SK-N-MC (cell line): ENCODE results near the gene ANAPC4.

Source experiments
- EZH2 ChIP-seq: fragments of 200-600 bp; sonication (generic); IDR thresholded peaks from one replicate; pipeline ENCODE4 v1.6.1; 2017; ENCODE audit warnings: antibody characterized with exemption
- POLR2AphosphoS5 ChIP-seq: IDR thresholded peaks from 2 replicates; pipeline ENCODE4 v1.6.1; 2012; ENCODE audit warnings: mild to moderate bottlenecking, low read depth, low read length, borderline replicate concordance

DNA sequence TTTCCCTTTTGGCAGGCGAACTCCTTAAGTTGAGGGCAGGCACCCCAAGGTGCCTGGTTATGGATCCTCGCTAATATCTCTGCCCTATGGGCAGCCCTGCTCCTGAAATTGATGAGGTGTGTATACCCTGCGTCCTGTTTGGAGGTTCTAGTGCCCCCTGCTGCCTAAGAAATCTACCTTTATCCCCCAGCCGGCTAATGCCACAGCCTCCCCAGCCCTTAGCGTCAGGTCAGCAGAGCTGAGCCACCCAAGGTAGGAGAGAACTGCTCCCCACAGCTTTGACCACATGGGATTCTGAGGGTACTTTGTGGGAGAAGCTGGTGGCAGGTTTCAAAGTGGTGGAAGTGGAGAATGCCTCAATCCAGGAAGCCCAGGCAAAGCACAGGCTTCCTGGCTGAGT is 50.8 kb downstream of the ANAPC4 start:
- no peak for TF ChIP-seq EZH2
- TF ChIP-seq POLR2AphosphoS5 = no peak
